GM21423 (cell line): ENCODE measurements around the gene GRIK4.
"Not testable (repeated sequence)": the region's sequence is repeated elsewhere in the genome, so short reads cannot be mapped to it uniquely, and the experiment has no call there.

Experiments
- ATAC-seq: cut with Tn5 transposase; IDR thresholded peaks from one replicate; pipeline ENCODE4 v1.9.1; 2021; ENCODE audit warnings: mild to moderate bottlenecking, moderate library complexity; ENCODE audit not compliant: unreplicated experiment

GRIK4 gene

GRCh38 chr11:120598517-120599257 is 87.1 kb downstream of the GRIK4 start:
- ATAC-seq: no peak

- ATAC-seq: no peak
These were observed 88.4 kb downstream of the GRIK4 start for GRCh38 chr11:120599816-120600420.

- ATAC-seq: no peak
These were observed 90.0 kb downstream of the GRIK4 start for GRCh38 chr11:120601536-120601935.

- no peak for ATAC-seq
These were observed 91.5 kb downstream of the GRIK4 start for GRCh38 chr11:120603071-120603470.

GRCh38 chr11:120605469-120605868 is 93.9 kb downstream of the GRIK4 start:
- ATAC-seq: no peak

GRCh38 chr11:120606211-120607010 is 94.9 kb downstream of the GRIK4 start:
- no peak for ATAC-seq

- ATAC-seq: no peak
These were observed 96.5 kb downstream of the GRIK4 start for GRCh38 chr11:120608061-120608460.

GRCh38 chr11:120608760-120609211 is 97.2 kb downstream of the GRIK4 start:
- no peak for ATAC-seq

GRCh38 chr11:120610111-120610510 is 98.6 kb downstream of the GRIK4 start:
- no peak for ATAC-seq

- ATAC-seq: no peak
These were observed 100.0 kb downstream of the GRIK4 start for GRCh38 chr11:120611581-120611980.

- ATAC-seq: peak; percentile 86
These were observed 101.1 kb downstream of the GRIK4 start for GRCh38 chr11:120612513-120613263.

GRCh38 chr11:120613264-120614226 is 102.0 kb downstream of the GRIK4 start:
- ATAC-seq: peak; percentile 51

GRCh38 chr11:120615391-120615790 is 103.8 kb downstream of the GRIK4 start:
- ATAC-seq: no peak

GRCh38 chr11:120618399-120618798 is 106.9 kb downstream of the GRIK4 start:
- ATAC-seq: no peak

GRCh38 chr11:120622189-120622875 is 110.8 kb downstream of the GRIK4 start:
- no peak for ATAC-seq

GRCh38 chr11:120624992-120625391 is 113.4 kb downstream of the GRIK4 start:
- ATAC-seq: not testable (repeated sequence)

GRCh38 chr11:120625565-120625964 is 114.0 kb downstream of the GRIK4 start:
- no peak for ATAC-seq

- ATAC-seq: no peak
These were observed 115.2 kb downstream of the GRIK4 start for GRCh38 chr11:120626791-120627190.
